T-helper 9 cell (primary cell): ENCODE data around the gene SEMA4D.
A peak's percentile ranks its signal among the peaks of the same experiment; 100 is the strongest.

Source experiments
- DNase-seq: peaks from one replicate; pipeline ENCODE4 v3.0.0-alpha.2; 2020

Gene SEMA4D

GRCh38 chr9:89442981-89443814 lies 54.7 kb downstream of the SEMA4D start:
- DNase-seq: no peak

GRCh38 chr9:89442501-89442978 lies 55.4 kb downstream of the SEMA4D start:
- no peak for DNase-seq

GRCh38 chr9:89441986-89442385 lies 55.9 kb downstream of the SEMA4D start:
- no peak for DNase-seq

GRCh38 chr9:89441655-89441970 lies 56.3 kb downstream of the SEMA4D start:
- no peak for DNase-seq

- no peak for DNase-seq
Measured at GRCh38 chr9:89440951-89441654, 56.8 kb downstream of the SEMA4D start.

- no peak for DNase-seq
Measured at GRCh38 chr9:89440548-89440947, 57.4 kb downstream of the SEMA4D start.

GRCh38 chr9:89440046-89440445 lies 57.9 kb downstream of the SEMA4D start:
- DNase-seq: no peak

GRCh38 chr9:89439571-89439970 lies 58.3 kb downstream of the SEMA4D start:
- DNase-seq: no peak

- DNase-seq: no peak
Measured at GRCh38 chr9:89438194-89438593, 59.7 kb downstream of the SEMA4D start.

- DNase-seq: no peak
Measured at GRCh38 chr9:89437772-89438171, 60.1 kb downstream of the SEMA4D start.

GRCh38 chr9:89436963-89437625 lies 60.8 kb downstream of the SEMA4D start:
- DNase-seq: peak; percentile 60

GRCh38 chr9:89436326-89436725 lies 61.6 kb downstream of the SEMA4D start:
- no peak for DNase-seq

GRCh38 chr9:89435071-89435823 lies 62.7 kb downstream of the SEMA4D start:
- no peak for DNase-seq

GRCh38 chr9:89434636-89435035 lies 63.3 kb downstream of the SEMA4D start:
- DNase-seq: no peak

- DNase-seq: no peak
Measured at GRCh38 chr9:89433826-89434225, 64.1 kb downstream of the SEMA4D start.

GRCh38 chr9:89432986-89433530 lies 64.9 kb downstream of the SEMA4D start:
- no peak for DNase-seq

GRCh38 chr9:89431930-89432725 lies 65.8 kb downstream of the SEMA4D start:
- DNase-seq: no peak

- no peak for DNase-seq
Measured at GRCh38 chr9:89430995-89431394, 66.9 kb downstream of the SEMA4D start.

GRCh38 chr9:89428901-89429890 lies 68.7 kb downstream of the SEMA4D start:
- DNase-seq: peak; percentile 47

- no peak for DNase-seq
Measured at GRCh38 chr9:89428222-89428761, 69.6 kb downstream of the SEMA4D start.
